HepG2 (cell line): Measurements from ENCODE around the gene PTPN18. TPM values are rescaled to one million over a fixed set of nuclear protein-coding genes. Genes with fewer than 3 reads are reported as not detected.

Experiments
- ATF7-NPFF ChIP-seq: sonication (generic); formaldehyde crosslinking; IDR thresholded peaks from 2 replicates; pipeline ENCODE4 v1.8.1; 2023; ENCODE audit warnings: mild to moderate bottlenecking, low read depth, missing genetic modification reagents, moderate library complexity
- DMTF1 ChIP-seq: sonication (generic); formaldehyde crosslinking; IDR thresholded peaks from 2 replicates; pipeline ENCODE4 v1.4.0; 2020; ENCODE audit warnings: mild to moderate bottlenecking, missing genetic modification reagents
- GLI4 ChIP-seq: sonication (generic); formaldehyde crosslinking; IDR thresholded peaks from 2 replicates; pipeline ENCODE4 v1.5.1; 2020; ENCODE audit warnings: missing genetic modification reagents, mild to moderate bottlenecking, moderate library complexity, borderline replicate concordance
- ISX ChIP-seq: sonication (generic); formaldehyde crosslinking; conservative IDR thresholded peaks from 2 replicates; pipeline ENCODE4 v1.5.0; 2020; ENCODE audit warnings: missing genetic modification reagents
- PRPF4 ChIP-seq: fragments of 200-400 bp; formaldehyde crosslinking; IDR thresholded peaks from 2 replicates; pipeline ENCODE4 v1.6.1; 2016; ENCODE audit warnings: low read length, low read depth; ENCODE audit not compliant: poor library complexity, severe bottlenecking
- RXRB ChIP-seq: IDR thresholded peaks from 2 replicates; pipeline ENCODE4 v1.6.1; 2016; ENCODE audit warnings: borderline replicate concordance, missing genetic modification reagents, missing compliant biosample characterization
- SMAD3 ChIP-seq: sonication (generic); formaldehyde crosslinking; IDR thresholded peaks from 2 replicates; pipeline ENCODE4 v1.4.0; 2020; ENCODE audit warnings: missing genetic modification reagents
- SNAPC2 ChIP-seq: sonication (generic); formaldehyde crosslinking; IDR thresholded peaks from 2 replicates; pipeline ENCODE4 v1.8.1; 2022; ENCODE audit warnings: mild to moderate bottlenecking, missing genetic modification reagents
- TFDP2 ChIP-seq: sonication (generic); formaldehyde crosslinking; IDR thresholded peaks from 2 replicates; pipeline ENCODE4 v1.4.0; 2020; ENCODE audit warnings: missing genetic modification reagents
- ZKSCAN8 ChIP-seq: IDR thresholded peaks from 2 replicates; pipeline ENCODE4 v1.6.1; 2016; ENCODE audit warnings: borderline replicate concordance, missing genetic modification reagents, missing compliant biosample characterization
- ZNF207 ChIP-seq: fragments of 450-650 bp; IDR thresholded peaks from 2 replicates; pipeline ENCODE4 v1.6.1; 2016; ENCODE audit warnings: antibody characterized with exemption, borderline replicate concordance
- ZNF256 ChIP-seq: sonication (generic); formaldehyde crosslinking; conservative IDR thresholded peaks from 2 replicates; pipeline ENCODE4 v1.4.0; 2020; ENCODE audit warnings: missing genetic modification reagents
- ZNF839 ChIP-seq: sonication (generic); formaldehyde crosslinking; IDR thresholded peaks from 2 replicates; pipeline ENCODE4 v1.4.0; 2020; ENCODE audit warnings: missing genetic modification reagents, mild to moderate bottlenecking, borderline replicate concordance
- ZNF850 ChIP-seq: sonication (generic); formaldehyde crosslinking; conservative IDR thresholded peaks from 2 replicates; pipeline ENCODE4 v1.9.0; 2021; ENCODE audit warnings: mild to moderate bottlenecking, missing genetic modification reagents
- ZSCAN31 ChIP-seq: sonication (generic); formaldehyde crosslinking; IDR thresholded peaks from 2 replicates; pipeline ENCODE4 v1.5.0; 2020; ENCODE audit warnings: low read depth, mild to moderate bottlenecking, missing genetic modification reagents
- polyA plus RNA-seq, 8 experiments: library from polyadenylated mRNA; depleted of rRNA in 3 of 8; stranded (reverse) in 7 of 8; unstranded in 1 of 8; fragments of >200 nt; fragmentation: Illumina TruSeq in 4 of 8; extraction: Trizol in 4 of 8; gene quantifications; 2 replicates each; pipeline versions ENCODE4 v1.2.1 to v1.2.3, GENCODE V29; 2011 to 2016; ENCODE audit warnings: low read depth in 4 of 8, missing spikeins in 1 of 8, mixed read lengths in 1 of 8; ENCODE audit not compliant: insufficient read depth in 1 of 8
- total RNA-seq, 5 experiments: library from RNA; depleted of rRNA; stranded (reverse); fragments of >200 nt; fragmentation: Illumina TruSeq; extraction: Trizol; gene quantifications; 2 replicates each; pipeline ENCODE4 v1.2.3, GENCODE V29; 2016; ENCODE audit warnings: low read depth in 1 of 5
- TF ChIP-seq, protein P1 (sequence below), 2 experiments: sonication (generic) in 1 of 2; formaldehyde crosslinking in 1 of 2; IDR thresholded peaks; 2 replicates each; pipeline versions ENCODE4 v1.6.1 to v1.9.0; 2014 to 2022; ENCODE audit warnings: antibody characterized with exemption in 1 of 2, borderline replicate concordance in 1 of 2, inconsistent platforms in 1 of 2, low read depth in 1 of 2, missing genetic modification reagents in 1 of 2
- TF ChIP-seq, protein P2 (sequence below): sonication (generic); formaldehyde crosslinking; IDR thresholded peaks from 2 replicates; pipeline ENCODE4 v1.8.0; 2023; ENCODE audit warnings: mild to moderate bottlenecking, missing genetic modification reagents

Gene PTPN18
- total and polyA plus RNA-seq, 2 of the 13 experiments (the other 11 are each of a cell fraction or from before 2014, with no cell fraction given), result 14.8 to 39.6 TPM

DNA sequence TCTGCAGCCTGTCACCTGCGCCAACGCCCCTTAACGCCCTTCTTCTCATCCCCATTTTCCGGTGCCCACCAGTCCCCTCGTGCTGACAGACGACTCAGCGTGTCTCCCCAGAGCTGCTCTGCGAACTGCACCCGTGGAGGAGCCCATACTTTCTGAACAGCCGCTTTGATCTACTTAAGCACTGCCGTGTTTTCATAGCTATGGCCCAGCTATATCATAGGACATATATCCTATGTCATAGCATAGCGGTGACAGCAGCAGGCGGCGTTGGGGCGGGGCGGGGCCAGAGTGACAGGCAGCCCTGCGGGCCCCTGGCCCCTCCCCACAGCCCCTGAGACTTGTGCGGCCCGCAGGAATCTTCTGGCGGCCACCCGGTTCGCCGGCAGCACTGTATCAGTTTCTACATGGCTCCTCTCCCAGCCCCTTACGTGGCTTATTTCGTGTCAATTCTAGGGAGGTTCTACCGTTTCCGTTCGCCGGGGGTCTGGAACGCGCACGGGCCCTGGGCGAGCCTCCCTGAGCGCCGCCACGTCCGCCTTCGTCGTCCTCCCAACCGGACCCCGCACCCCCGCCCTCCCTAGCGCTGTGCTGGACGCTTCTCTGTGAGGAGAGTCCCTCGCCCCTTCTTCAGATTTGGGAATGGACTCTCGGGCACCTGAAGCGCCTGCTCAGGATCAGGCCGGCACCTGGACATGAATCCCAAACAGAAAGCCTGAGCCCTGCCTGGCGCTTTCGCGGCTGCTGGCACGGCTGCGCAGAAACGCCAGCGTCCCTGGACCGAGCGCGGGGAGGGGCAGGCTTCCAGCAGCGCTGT is 35.4 kb downstream of the PTPN18 start (continued):
- TF ChIP-seq RXRB (CRISPR knock-in tag) (0 out of 2 replicates have a peak, but pooled peaks have one; percentile 5), TFDP2 (CRISPR knock-in tag) (peak; percentile 57; the same call in 1 of the 2 replicates), SMAD3 (no peak), SNAPC2 (CRISPR knock-in tag) (peak; percentile 78; the same call in 1 of the 2 replicates), ZKSCAN8 (CRISPR knock-in tag) (0 out of 2 replicates have a peak, but pooled peaks have one; percentile 11), ISX (CRISPR knock-in tag) (no peak), ZNF839 (no peak), DMTF1 (CRISPR knock-in tag) (no peak), ZNF207 (no peak), GLI4 (CRISPR knock-in tag) (peak; percentile 63; the same call in 1 of the 2 replicates), ZNF256 (CRISPR knock-in tag) (no peak), ZNF850 (CRISPR knock-in tag) (0 out of 2 replicates have a peak, but pooled peaks have one; percentile 34), PRPF4 (no peak), ATF7-NPFF (CRISPR knock-in tag) (peak; percentile 74), ZSCAN31 (CRISPR knock-in tag) (0 out of 2 replicates have a peak, but pooled peaks have one; percentile 47)
- TF ChIP-seq, protein P1, sequence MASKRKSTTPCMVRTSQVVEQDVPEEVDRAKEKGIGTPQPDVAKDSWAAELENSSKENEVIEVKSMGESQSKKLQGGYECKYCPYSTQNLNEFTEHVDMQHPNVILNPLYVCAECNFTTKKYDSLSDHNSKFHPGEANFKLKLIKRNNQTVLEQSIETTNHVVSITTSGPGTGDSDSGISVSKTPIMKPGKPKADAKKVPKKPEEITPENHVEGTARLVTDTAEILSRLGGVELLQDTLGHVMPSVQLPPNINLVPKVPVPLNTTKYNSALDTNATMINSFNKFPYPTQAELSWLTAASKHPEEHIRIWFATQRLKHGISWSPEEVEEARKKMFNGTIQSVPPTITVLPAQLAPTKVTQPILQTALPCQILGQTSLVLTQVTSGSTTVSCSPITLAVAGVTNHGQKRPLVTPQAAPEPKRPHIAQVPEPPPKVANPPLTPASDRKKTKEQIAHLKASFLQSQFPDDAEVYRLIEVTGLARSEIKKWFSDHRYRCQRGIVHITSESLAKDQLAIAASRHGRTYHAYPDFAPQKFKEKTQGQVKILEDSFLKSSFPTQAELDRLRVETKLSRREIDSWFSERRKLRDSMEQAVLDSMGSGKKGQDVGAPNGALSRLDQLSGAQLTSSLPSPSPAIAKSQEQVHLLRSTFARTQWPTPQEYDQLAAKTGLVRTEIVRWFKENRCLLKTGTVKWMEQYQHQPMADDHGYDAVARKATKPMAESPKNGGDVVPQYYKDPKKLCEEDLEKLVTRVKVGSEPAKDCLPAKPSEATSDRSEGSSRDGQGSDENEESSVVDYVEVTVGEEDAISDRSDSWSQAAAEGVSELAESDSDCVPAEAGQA (IDR thresholded peaks at IDR 0.05; ENCODE audit: low read depth), result peak; percentile 32
- TF ChIP-seq, protein P1 (CRISPR knock-in tag; IDR thresholded peaks at IDR 0.05; ENCODE audit: borderline replicate concordance), result no peak
- TF ChIP-seq, protein P2, sequence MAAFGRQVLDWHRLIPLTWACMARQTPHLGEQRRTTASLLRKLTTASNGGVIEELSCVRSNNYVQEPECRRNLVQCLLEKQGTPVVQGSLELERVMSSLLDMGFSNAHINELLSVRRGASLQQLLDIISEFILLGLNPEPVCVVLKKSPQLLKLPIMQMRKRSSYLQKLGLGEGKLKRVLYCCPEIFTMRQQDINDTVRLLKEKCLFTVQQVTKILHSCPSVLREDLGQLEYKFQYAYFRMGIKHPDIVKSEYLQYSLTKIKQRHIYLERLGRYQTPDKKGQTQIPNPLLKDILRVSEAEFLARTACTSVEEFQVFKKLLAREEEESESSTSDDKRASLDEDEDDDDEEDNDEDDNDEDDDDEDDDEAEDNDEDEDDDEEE (CRISPR knock-in tag), result no peak
